Measurements from ENCODE around the gene SLC26A11. TPM values are rescaled to one million over a fixed set of nuclear protein-coding genes. Genes with fewer than 3 reads are reported as not detected.
"Not testable (repeated sequence)": the region's sequence is repeated elsewhere in the genome, so short reads cannot be mapped to it uniquely, and the experiment has no call there.

SLC26A11 gene
- total RNA-seq, 1 donor from 2014 or later = 5.4 TPM

- no peak for DNase-seq (ENCODE audit: low read depth, low spot score)
Measured at GRCh38 chr17:80260791-80261158, 40.5 kb downstream of the SLC26A11 start, which contains the start of gene RNF213. TSS of gene RNF213 (plus strand) at chr17:80260852. CDS start at chr17:80263682, 2,830 bp downstream.

GRCh38 chr17:80261159-80261894 lies 41.1 kb downstream of the SLC26A11 start:
- DNase-seq (ENCODE audit: low read depth, low spot score) = no peak

DNA sequence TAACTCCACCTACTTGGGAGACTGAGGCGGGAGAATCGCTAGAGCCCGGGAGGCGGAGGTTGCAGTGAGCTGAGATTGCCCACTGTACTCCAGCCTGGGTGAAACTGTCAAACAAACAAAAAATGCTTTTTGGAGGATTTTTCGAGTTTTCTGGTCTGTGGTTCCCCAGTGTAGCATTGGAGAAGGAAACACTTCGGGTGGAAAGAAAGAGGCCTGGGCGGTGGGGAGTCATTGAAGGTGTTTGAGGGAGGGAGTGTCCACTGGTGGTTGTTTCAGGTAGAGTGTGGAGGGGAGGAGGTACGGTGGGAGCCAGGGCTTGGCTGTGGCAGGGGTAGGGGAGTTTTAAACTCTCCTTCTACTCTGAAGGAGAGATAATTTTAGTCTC lies 41.7 kb downstream of the SLC26A11 start:
- DNase-seq (ENCODE audit: low read depth, low spot score) = no peak

DNA sequence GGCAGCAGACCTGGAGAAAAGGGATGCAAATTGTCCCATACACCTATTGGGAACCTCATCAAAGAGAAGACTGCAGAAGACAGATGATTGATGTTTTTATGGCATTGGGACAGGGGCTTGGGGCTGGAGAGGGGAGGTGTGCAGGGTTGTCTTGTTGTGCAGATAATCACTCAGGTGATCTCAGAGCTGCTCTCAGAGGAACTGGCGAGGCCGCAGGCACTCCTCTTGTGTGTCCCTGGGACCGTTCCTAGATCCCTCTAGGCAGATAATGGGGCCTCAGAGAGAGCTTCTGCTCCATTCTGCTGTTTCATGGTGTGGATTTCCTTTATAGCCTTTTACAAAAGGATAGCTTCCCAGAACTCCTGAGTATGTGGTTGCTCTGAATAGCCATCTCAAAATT lies 42.1 kb downstream of the SLC26A11 start:
- no peak for DNase-seq (ENCODE audit: low read depth, low spot score)

DNA sequence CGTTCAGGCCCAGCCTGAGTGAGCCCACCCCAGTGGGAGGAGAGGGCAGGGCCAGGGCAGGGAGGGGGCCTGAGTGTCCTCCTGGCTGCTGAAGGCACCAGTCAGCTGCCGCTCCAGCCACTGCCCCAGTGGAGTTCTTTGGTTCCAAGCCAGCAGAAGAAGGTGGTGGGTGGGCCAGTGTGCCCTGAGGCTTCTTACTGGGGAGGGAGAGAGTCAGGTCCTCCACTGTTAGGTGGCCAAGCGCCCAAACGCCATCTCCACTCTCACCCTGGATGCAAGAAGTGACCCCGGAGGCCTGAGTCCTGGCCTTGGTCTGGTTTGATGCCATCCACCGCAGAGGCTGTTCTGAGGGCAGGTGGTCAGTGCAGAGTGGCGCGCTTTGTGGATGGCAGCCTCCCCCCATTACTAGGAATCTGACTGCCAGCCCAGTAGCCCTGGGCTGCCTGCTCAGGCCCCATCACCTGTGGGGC lies 42.6 kb downstream of the SLC26A11 start:
- DNase-seq (ENCODE audit: low read depth, low spot score) = no peak

DNA sequence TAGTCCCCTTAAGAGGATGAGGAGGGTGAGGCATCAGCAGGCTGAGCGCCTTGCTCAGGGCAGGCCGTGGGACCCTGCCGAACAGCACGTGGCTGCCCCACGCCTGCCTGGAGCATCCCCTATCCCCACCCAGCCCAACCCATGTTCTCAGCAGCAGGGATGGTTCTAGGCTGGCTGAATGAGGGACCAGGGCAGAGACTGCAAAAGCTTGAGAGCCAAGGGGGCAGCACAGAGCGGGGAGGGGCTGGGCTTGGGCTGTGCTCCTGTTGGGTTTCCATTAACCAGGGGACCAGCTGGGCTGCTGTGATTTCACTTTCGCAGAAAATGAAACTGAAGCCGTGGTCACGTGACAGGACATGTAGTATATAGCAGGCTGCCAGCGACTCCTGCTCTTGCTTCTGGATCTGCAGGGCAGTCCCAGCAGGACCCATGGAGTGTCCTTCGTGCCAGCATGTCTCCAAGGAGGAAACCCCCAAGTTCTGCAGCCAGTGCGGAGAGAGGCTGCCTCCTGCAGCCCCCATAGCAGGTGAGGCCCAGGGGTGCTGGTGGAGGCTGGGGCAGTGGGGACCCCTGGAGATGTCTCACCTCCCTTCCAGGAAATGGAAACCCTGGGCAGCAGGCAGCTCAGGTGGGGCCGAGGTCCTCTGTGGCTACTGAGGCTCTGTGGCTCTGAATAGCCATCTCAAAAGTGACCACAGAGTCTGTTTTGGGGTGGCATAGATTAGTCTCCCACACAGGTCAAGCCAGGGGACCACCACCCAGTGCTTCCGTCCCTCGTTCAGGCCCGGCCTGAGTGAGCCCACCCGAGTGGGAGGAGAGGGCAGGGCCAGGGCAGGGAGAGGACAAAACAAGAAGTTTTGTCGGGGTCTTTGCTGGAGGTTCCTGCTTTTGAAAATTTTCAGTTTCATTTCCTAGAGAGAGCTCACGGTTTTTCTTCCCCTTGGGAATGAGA lies 43.3 kb downstream of the SLC26A11 start:
- DNase-seq (ENCODE audit: low read depth, low spot score) = peak; percentile 66

GRCh38 chr17:80264205-80265075 lies 44.2 kb downstream of the SLC26A11 start:
- no peak for DNase-seq (ENCODE audit: low read depth, low spot score)

GRCh38 chr17:80265205-80266068 lies 45.2 kb downstream of the SLC26A11 start:
- DNase-seq (ENCODE audit: low read depth, low spot score) = no peak

DNA sequence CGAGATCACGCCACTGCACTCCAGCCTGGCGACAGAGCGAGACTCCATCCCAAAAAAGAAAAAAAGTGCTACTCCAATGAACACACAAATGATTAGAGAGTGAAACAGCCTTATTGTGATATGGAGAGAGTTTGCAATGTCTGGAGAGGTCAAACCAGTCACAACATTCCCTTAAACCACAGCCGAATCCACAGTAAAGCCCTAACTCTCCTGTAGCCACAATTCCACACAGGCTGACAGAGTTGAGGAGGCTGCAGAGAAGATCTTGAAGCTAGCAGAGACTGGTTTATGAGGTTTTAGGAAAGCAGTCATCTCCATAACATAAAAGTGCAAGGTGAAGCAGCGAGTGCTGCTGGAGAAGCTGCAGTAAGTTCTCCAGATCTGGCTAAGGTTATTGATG lies 47.2 kb downstream of the SLC26A11 start:
- no peak for DNase-seq (ENCODE audit: low read depth, low spot score)

DNA sequence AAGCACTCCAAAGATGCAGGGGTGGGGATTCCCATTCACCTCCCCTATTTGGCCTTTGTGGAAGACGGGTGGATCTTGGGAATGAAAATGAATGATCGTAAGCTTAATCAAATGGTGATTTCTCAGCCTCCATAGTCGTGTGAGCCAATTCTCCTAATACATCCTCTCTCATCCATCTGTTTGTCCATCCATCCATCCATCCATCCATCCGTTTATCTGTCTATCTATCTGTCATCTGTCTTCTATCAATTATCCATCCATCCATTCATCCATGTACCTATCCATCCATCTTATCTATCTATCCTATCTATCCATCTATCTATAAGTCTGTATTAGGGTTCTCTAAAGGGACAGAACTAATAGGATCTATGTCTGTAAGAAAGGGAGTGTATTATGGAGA lies 48.2 kb downstream of the SLC26A11 start:
- DNase-seq (ENCODE audit: low read depth, low spot score) = no peak

GRCh38 chr17:80269405-80269807 lies 49.2 kb downstream of the SLC26A11 start:
- DNase-seq (ENCODE audit: low read depth, low spot score) = no peak

GRCh38 chr17:80270104-80270503 lies 49.9 kb downstream of the SLC26A11 start:
- DNase-seq (ENCODE audit: low read depth, low spot score) = no peak

GRCh38 chr17:80270836-80271235 lies 50.6 kb downstream of the SLC26A11 start:
- DNase-seq (ENCODE audit: low read depth, low spot score) = no peak

- DNase-seq (ENCODE audit: low read depth, low spot score) = no peak
Measured at GRCh38 chr17:80272366-80272765, 52.1 kb downstream of the SLC26A11 start.

DNA sequence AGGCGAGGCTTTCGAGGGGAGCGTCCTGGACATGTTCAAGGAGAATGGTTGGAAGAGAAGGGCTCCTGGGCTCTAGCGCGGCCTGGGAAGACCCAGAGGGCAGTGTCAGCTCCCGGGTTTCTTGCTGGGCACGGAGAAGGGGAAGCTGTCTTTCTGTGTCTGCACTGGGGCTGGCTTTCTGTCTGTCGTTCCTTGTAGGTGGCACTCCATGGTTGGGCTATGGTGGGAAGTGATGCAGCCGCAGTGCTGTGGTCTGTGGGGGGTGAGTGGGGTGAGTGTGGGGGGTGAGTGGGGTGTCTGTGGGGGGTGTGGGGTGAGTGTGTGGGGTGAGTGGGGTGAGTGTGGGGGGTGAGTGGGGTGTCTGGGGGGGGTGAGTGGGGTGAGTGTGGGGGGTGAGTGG lies 54.1 kb downstream of the SLC26A11 start:
- no peak for DNase-seq (ENCODE audit: low read depth, low spot score)

DNA sequence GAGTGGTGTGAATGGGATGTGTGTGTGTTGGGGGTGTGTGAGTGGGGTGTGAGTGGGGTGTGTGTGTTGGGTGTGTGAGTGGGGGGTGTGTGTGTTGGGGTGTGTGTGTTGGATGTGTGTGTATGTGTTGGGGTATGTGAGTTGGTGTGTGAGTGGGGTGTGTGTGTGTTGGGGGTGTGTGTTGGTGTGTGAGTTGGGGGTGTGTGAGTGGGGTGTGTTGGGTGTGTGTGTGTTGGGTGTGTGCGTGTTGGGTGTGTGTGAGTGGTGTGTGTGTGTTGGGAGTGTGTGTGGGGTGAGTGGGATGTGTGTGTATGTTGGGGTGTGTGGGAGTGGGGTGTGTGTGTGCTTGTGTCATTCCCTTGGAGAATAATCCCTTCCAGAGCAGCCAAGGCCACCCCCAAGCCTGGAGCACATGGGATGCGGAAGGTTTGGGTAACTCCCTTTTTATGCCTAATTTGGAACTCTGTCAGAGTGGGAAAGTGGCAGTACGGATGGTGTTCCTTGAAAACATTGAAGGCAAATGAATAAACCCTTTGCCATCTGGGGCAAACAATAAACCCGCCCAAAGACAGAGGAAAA lies 54.7 kb downstream of the SLC26A11 start:
- no peak for DNase-seq (ENCODE audit: low read depth, low spot score)

DNA sequence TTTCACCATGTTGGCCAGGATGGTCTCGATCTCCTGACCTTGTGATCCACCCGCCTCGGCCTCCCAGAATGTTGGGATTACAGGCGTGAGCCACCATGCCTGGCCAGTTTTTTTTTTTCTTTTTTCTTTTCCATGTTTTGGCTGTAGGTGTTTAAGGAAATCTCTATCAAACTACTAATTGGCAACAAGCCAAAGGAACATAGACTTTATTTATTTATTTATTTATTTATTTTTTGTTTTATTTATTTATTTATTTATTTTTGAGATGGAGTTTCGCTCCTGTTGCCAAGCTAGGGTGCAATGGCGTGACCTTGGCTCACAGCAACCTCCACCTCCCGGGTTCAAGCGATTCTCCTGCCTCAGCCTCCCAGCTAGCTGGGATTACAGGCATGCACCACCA lies 55.6 kb downstream of the SLC26A11 start:
- not testable (repeated sequence) for DNase-seq (ENCODE audit: low read depth, low spot score)

GRCh38 chr17:80277751-80278671 lies 57.8 kb downstream of the SLC26A11 start:
- DNase-seq (ENCODE audit: low read depth, low spot score) = no peak

DNA sequence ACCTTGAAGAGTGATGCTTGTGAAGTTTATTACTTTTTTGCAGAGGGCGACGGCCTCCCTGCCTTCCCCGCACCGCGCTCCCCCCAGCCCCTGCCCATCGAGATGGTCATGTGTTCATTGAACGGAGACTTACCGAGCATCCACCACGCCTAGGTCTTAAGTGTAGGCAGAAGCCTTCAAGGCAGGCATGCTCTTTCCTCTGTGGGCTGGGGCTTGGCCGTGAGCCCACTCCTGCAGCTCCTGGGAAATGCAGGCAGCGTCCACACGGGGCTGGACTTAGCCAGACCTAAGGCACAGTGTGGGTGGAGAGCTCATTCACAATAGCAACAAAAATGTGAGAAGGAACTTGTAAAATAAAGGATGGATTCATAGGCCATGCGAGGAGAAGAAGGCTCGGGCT lies 59.7 kb downstream of the SLC26A11 start:
- DNase-seq (ENCODE audit: low read depth, low spot score) = no peak
